ENCODE data around the gene ZIC5.

GRCh38 chr13:99968521-99969452, 2.8 kb downstream of the ZIC5 start:
- TF ChIP-seq POLR2A (IDR thresholded peaks at IDR 0.05): no peak
- TF ChIP-seq, protein P1, sequence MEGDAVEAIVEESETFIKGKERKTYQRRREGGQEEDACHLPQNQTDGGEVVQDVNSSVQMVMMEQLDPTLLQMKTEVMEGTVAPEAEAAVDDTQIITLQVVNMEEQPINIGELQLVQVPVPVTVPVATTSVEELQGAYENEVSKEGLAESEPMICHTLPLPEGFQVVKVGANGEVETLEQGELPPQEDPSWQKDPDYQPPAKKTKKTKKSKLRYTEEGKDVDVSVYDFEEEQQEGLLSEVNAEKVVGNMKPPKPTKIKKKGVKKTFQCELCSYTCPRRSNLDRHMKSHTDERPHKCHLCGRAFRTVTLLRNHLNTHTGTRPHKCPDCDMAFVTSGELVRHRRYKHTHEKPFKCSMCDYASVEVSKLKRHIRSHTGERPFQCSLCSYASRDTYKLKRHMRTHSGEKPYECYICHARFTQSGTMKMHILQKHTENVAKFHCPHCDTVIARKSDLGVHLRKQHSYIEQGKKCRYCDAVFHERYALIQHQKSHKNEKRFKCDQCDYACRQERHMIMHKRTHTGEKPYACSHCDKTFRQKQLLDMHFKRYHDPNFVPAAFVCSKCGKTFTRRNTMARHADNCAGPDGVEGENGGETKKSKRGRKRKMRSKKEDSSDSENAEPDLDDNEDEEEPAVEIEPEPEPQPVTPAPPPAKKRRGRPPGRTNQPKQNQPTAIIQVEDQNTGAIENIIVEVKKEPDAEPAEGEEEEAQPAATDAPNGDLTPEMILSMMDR (IDR thresholded peaks at IDR 0.05): no peak

All from adrenal gland (tissue), 5 donors.